GM18867 (cell line): ENCODE data around the gene HDAC11.
"Not testable (repeated sequence)": the region's sequence is repeated elsewhere in the genome, so short reads cannot be mapped to it uniquely, and the experiment has no call there.

Experiments used
- ATAC-seq: cut with Tn5 transposase; IDR thresholded peaks from one replicate; pipeline ENCODE4 v1.9.1; 2021; ENCODE audit warnings: mild to moderate bottlenecking, moderate library complexity; ENCODE audit not compliant: unreplicated experiment

The HDAC11 gene

DNA sequence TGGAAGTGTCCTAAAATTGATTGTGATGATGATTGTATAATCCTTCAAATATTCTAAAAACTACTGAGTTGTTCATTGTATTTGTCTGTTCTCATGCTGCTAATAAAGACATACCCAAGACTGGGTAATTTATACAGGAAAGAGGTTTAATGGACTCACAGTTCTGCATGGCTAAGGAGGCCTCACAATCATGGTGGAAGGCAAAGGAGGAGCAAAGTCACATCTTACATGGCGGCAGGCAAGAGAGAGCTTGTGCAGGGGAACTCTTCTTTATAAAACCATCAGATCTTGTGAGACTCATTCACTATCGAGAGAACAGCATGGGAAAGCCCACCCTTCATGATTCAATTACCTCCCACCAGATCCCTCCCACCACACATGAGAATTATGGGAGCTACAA, 41.6 kb downstream of the HDAC11 start:
- ATAC-seq, result not testable (repeated sequence)

DNA sequence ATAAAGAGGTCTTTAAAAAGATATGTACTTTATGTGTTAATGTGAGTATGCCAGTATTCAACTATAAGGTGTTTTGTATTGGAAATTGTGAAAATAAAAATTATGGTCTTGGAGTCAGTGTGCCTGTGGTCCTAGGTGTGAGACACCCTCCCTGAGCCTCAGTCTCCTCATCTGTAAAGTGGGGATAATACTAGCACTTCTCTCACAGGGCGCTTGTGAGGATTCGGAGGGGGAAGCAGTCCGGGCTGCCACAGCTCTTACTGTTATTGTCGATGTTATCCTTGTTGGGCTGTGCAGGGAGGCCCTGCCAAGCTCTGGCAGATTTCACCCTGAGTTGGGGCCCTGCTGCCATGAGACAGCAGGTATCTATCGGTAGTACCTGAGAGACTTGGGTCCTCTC, 42.1 kb downstream of the HDAC11 start:
- no peak for ATAC-seq

DNA sequence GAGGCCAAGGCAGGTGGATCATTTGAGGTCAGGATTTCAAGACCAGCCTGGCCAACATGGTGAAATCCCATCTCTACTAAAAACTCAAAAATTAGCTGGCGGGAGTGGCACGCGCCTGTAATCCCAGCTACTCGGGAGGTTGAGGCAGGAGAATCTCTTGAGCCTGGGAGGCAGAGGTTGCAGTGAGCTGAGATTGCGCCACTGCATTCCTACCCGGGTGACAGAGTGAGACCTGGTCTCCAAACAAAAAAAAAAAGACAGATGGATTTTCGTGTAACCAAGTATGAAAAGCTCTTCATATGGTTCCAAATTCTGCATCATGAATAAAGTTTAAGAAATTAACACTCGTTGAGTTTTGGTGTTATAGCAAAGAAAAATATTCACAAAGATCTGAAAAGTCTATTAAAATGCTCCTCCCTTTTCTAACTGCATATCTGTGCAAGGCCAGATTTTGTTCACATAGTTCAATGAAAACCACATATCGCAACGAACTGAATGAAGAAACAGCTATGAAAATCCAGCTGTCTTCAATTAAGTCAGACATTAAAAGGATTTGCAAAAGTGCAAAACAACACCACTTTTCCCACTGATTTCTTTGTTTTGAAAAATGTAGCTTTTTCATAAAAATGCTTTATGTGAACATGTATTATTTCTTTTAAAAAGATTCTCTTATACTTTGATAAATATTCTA, 45.0 kb downstream of the HDAC11 start:
- no peak for ATAC-seq

DNA sequence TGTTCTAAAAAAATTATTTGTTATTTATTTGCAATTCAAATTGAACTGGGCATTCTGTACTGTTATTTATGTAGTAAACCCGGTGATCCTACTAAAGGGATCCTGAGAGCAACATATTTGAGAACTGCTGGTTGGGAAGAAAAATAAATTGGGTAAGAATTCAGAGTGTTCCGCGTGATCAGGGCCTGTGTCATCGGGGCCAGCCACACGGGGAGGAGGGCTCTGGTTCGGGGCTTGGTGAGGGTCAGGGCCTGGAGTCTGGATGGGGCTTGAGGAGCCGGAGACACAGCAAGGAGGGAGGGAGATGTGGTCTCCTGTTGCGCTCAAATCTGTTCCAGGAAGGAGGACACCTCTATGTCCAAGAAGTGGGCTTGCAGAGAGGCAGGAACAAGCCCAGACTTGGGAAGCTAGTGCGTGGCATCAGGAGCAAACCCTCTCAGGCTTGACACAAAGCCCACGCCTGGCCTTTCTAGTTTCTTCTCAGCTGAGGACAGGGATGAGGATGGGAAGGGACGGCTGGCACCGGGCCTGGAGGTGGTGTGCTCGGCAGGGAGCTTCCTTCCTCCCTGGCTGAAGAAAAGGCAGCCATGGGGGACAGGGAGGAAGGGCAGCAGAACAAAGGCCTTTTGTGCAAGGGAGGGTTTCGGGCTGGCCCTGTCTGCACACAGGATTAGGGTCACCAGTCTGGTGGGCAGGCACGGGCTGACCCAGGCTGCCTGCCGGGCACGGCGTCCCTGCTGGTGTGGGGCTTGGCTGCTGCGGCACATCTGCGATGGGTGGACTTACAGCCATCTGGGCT, 45.9 kb downstream of the HDAC11 start:
- no peak for ATAC-seq

DNA sequence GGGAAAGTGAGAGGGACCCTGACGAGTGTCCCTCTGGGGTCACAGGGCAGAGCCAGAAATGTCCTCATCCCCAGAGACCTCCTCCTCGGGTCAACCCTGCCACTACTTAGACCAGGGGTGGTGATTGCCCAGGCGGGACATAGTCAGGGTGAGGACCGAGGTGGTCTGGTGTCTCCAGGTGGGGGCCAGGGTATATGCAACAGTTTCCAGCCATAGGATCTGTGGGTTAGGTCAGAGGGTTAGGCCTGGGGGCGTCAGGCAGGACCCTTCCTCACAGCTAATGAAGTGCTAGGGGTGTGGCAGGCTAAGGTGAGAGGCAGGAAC, 46.5 kb downstream of the HDAC11 start:
- no peak for ATAC-seq

DNA sequence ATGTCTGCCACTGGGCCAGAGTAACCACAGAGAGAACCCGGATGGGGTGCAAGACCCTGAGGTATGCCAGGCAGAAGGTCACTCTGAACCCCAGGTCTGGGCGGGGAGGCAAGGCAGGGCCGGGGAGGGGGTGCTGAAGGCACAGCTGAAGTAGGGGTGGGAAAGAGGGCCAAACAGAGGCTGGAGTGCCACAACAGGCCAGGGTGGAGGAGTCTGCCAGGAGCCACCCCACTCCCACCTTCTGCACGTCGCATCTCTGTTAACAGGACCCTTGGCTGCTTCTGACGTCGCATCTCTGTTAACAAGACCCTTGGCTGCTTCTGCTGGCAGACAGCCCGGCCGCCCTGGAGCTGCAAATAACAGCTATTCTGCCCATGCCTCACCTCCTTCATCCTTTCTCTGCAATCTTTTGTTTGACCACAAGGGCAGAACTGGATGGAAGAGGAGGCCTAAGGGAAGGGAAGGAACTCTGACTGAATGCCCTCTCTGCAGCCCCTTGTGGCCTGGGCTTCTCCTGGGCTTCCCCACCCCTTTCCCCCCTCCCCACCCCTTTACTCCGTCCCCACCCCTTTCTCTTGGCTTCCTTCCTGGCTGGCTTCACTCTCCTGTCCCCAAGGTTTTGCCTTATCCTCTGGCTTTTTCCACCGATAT, 48.2 kb downstream of the HDAC11 start:
- no peak for ATAC-seq

DNA sequence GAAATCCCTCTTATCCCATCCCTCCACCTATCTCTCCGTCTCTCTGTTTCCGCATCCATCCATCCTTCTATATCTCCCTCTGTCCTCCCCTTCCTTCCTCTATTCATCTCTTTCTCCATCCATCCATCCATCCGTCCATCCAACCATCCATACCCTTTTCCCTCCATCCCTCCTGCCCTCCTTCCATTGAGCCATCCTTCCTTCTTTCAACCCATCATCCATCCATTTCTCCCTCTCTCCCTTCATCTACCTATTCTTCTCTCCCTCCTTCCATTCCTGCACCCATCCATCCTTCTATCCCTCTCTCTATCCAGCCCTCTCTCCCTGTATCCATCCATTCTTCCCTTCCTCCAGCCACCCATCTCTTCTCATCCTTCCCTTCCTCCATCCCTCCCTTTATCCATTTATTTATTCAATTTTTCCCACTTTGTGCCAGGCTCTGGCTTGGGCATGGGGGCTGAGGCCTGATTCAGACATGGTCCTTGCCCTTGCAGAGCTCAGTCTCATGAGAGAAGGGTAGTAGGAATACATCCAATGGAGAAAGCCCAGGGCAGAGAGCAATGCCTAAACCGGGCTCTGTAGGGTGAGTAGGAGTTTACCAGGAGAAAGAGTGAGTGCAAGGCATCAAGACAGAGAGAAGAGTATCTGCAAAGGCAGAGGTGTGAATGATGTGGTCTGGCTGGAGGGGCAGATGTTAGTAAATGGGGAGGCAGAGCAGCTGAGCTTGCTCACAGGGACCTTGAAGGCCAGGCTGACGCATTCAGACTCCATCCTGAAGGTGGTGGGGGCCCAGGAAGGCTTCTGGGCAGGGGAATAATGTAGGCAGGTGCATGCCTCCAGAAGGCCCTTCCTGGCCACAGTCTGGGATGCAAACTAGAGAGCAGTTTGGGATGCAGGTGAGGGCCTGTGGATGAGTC, 49.3 kb downstream of the HDAC11 start:
- no peak for ATAC-seq

DNA sequence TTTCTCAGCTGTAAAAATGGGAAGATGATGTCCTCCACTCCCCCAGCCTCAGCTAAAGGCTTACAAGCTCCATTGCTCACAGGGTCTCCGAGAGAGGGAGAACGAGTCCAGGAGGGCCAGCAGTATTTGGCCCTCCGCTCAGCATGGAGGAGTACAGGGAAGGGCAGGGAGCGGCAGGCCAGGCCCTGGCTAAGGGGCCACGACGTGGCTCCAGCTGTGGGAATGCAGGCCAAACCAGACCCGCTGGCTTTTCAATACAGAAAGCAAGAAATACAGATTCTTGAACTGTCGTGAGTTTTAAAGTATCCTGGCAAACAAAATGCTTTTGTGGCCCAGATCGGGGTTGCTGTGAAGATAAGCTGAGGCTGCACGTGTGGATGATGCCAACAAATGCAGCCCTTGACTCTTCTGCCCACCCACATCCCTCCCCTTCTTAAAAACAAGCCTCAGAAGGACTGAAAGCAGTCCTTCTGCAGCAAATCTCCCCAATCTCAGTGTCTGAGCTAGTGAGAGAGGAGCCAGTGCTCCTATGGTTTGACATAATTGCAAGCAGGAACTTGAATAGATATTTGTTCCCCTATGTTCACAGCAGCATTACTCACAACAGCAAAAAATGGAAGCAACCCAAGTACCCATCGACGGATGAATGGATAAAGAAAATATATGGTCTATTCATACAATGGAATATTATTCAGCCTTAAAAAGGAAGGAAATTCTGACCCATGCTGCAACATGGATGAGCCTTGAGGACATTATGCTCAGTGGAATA, 50.3 kb downstream of the HDAC11 start:
- no peak for ATAC-seq

DNA sequence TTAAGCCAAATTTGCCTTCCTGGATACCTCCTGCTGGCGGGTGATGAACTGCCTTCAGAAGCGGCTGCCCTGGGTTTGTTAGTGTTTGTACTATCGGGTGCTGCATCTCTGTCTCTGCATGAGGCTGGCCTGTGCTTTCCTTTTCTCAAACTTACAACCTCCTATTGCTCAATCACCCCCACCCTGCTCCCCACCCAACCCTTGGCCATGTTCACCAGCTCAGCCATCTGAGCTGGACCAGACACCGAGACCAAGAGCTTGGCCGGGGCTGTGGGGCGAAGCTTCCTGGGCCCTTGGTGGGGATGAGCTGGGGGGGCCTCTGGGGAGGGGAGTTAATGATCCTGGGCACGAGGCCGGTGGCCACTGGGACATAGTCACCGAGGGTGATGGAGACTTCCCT, 52.0 kb downstream of the HDAC11 start:
- ATAC-seq, result no peak

DNA sequence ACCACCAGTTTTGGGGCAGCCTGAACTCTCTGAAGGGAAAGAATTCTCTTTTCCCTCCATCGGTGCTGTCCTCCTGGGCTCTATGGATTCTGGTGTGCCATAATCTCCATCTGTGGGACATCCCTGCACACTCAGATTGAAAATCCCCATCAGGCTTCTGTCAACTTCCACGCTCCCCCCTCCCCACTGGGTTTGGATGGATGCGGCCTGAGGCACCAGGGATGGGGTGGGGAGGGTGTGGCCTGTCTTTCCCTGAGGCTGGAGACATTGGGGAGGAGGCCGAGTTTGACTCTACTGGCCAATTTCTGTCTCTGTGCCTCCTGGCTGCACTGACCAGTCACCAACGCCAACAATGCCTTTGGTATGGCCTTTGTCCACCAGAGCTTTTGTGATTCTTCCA, 52.5 kb downstream of the HDAC11 start:
- no peak for ATAC-seq

DNA sequence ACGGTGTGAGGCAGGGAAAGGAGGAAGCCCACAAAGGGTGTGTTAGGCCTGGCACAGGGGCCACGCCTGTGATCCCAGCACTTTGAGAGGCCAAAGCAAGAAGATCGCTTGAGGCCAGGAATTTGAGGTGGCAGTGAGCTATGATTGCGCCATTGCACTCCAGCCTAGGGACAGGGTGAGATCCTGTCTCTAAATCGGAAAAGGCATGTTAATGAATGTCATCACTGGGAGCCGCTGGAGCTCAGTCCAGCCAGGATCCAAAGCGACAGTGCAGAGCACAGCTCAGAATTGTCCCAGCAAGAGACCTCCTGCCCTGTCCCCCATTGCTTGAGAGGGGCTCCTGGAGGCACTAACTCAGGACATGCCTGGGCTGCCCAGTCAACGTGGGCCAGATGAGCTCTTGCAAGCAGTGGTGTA, 53.8 kb downstream of the HDAC11 start:
- no peak for ATAC-seq

DNA sequence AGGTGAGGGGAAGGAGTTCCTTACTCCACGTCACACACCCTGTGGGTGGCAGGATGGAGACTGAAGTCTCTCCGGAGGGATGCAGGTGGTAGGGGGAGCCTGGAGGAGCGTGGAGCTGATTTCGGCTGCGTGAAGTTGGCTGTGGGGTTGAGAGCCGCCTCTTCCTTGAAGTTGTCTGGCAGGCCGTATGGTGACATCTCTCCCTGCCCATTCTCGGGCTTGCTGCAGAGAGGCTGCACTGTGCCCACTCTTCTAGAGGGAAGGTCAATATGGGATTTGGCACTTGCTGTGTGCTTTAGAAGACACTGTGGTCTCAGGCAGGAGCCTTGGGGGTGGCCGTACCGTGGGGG, 55.4 kb downstream of the HDAC11 start:
- no peak for ATAC-seq

DNA sequence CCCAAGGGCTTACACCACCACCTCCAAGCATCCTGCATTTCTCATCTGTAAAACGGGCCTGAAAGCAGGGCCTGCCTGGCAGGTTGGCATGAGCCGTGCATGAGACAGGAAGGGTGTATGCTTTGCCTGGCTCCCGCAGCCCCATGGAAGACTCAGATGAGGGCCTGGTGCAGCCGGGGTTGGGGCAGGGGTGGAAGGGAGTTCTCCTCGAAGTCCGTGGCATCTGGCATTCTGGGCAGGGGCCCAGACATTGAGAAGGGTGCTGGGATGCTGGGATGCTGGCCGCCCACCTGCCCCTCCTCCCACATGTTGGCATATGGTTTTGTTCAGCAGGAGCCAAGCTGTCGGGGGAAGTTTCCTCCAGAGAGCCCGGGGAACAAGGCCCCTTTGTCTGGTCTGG, 55.8 kb downstream of the HDAC11 start:
- no peak for ATAC-seq

DNA sequence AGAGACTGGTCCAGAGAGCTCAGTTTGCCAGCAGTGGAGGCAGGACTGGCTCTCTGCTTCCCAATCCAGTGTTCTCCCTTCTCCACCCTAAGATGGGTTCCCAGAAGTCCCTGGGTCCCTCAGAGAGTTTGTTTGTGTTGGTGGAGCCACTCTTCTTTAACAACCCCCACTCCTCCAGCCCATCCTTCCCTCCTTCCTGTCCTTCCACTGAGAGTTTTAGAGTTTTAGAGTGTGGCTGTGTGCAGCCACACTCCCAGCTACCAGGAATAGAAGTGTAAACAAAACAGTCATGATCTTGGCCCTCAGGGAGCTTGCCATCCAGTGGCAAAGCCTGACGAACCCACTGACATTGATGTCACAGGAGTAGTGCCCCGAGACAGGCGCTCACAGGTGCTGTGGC, 56.3 kb downstream of the HDAC11 start:
- ATAC-seq, result no peak

DNA sequence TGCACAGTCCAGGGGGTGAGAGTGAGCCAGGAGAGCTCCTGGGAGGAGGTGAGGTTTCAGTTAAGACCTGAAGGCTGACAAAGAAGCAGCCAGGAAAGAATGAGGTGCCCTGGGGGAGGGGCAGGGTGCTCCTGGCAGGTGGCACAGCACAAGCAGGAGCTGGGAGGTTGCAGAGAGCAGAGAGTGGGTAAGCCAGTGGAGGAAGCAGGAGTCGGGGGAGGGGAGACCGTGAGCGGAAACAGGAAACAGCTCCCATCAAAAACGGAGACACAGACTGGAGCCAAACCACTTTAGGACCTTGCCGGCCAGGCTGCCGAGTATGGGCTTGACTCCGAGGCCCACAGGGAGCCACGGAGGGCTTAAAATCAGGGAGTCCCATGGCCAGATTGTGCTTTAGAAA, 56.7 kb downstream of the HDAC11 start:
- no peak for ATAC-seq

DNA sequence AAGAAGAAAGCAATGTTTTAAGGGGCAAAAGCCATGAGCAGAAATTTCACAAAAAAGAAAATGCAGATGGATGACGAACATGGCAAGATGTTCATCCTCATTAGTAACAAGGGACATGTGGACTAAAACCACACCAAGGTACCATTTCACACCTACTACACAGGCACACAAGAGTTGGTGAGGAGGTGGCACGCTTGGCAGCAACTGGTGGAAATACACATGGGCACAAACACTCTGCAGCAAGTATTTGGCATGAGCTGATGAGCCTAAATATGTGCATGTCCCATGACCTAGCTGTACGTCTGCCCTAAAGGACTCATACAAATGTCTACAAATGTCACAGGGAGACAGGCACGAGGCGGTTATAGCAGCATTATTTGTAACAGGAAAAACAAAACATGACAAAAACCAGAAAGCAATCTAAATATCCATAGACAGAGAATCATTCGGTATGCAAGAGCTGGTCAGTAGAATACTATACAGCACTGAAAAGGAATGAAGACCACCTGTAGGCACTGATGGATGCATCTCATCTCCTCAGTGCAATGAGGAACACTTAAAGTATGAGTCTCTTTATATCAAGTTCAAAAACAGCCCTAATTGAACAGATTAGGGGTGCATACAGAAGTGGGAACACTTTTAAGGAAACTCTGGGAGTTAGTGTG, 57.3 kb downstream of the HDAC11 start:
- ATAC-seq, result no peak

DNA sequence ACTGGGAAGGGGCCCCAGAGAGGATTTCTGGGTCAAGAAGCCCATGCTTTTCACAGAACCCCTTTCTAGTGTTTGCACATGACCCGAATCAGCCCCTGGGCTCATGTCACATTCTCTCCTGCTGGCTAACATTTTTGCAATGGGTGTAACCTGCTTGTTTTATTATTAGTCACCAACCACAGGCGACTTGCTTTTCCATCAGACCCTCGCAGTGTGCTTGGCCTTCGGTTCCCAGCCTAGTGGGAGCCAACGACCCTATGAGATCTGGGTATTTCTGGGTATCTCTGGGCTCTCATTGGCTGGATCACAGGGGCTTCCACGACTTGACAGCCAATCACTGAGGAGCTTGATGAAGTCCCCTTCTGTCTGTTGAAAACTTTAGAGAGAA, 57.8 kb downstream of the HDAC11 start:
- ATAC-seq, result no peak

DNA sequence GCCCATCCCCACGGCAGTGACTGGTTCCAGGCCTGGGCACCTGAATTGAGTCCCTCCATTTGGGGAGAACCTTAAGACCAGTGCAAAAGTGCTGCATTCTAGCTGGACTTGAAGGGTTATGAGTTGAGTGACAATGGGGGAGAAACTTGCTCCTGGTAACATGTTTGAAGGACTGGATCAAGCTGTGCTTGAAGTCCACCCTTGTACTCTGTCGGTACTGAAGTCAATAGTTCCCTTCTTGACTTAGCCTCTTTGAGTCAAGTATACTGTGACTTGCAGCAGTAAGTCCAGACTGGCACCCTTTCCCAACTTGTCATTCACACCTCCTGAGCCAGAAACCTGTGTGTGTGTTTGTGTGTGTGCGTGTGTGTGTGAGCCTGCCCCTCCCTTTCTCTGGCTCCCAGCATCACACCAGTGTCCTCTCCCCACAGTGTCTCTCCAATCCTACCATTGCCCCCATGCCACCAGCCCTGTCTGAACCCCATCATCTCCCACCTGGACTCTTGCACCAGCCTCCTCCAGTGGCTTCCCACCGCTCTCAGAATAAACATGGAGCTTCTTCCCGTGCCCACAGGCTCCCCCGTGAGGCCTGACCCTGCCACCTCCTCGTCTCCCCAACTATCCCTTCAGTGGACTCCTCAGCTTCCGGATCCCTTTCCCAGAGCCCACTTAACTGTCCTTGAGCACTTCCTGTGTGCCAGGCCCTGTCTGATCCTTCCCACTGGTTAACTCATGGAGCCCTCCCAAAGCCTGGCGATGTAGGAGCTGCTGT, 58.6 kb downstream of the HDAC11 start:
- no peak for ATAC-seq

DNA sequence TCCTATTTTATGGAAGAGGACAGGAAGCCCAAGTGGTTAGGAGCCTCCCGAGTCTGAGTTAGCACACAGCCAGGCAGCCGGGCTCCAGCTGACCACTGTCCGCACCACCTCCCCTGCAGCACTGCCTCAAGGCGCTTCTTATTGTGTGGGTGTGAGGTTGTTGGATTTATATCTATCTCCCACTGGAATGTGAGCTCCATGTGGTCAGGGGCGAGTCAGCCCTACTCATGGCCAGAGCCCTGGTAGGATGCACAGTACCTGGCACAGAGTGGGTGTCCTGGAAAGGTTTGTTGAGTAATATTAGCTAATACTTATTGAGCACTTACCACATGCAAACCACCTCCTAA, 59.2 kb downstream of the HDAC11 start:
- no peak for ATAC-seq
